GM23338 (cell line): ENCODE measurements around the gene TAGLN3.

Experiments used
- CTCF ChIP-seq, 2 experiments: fragments of 200-600 bp in 1 of 2; sonication (generic) in 1 of 2; conservative IDR thresholded peaks; 2 replicates each; pipeline versions ENCODE4 v1.5.1 to v1.6.1; 2016 to 2017; ENCODE audit warnings: antibody characterized with exemption in 2 of 2, low read depth in 2 of 2, mild to moderate bottlenecking in 2 of 2, moderate library complexity in 1 of 2
- EZH2 ChIP-seq: fragments of 200-600 bp; sonication (generic); IDR thresholded peaks from one replicate; pipeline ENCODE4 v1.8.0; 2017; ENCODE audit warnings: antibody characterized with exemption, mild to moderate bottlenecking, low read depth; ENCODE audit not compliant: unreplicated experiment

- TF ChIP-seq EZH2 (no peak), CTCF (conservative IDR thresholded peaks at IDR 0.05; ENCODE audit: low read depth in 2 of 2) (no peak)
Measured at GRCh38 chr3:111984636-111985298, 14.0 kb upstream of the TAGLN3 start.
